Gastroesophageal sphincter (tissue), 3 donors: ENCODE data around the gene ARID1A.

Source experiments
- CTCF ChIP-seq, 4 experiments: fragments of 200-600 bp in 2 of 4; fragments of 450-650 bp in 2 of 4; sonication (generic) in 1 of 4; IDR thresholded peaks; one replicate each; pipeline ENCODE4 v1.5.1; 2017 to 2019; ENCODE audit warnings: antibody characterized with exemption in 4 of 4, mild to moderate bottlenecking in 2 of 4, moderate library complexity in 2 of 4
- EP300 ChIP-seq: sonication (generic); formaldehyde crosslinking; IDR thresholded peaks from one replicate; pipeline ENCODE4 v1.6.1; 2017; ENCODE audit warnings: antibody characterized with exemption, mild to moderate bottlenecking

GRCh38 chr1:26786437-26787380 lies 90.9 kb downstream of the ARID1A start:
- TF ChIP-seq EP300 (no peak), CTCF (IDR thresholded peaks at IDR 0.05) (no peak)
